Measurements from ENCODE around the gene FHL3.

Gene FHL3

GRCh38 chr1:38005195-38006007 lies at the start of gene FHL3:
Gene FHL3 (minus strand): TSS chr1:38005514. CDS start chr1:37999412, 6,102 bp downstream.
- DNase-seq (ENCODE audit: low read depth in 2 of 2): no peak

GRCh38 chr1:38053416-38054091 lies 48.2 kb upstream of the FHL3 start:
- DNase-seq (ENCODE audit: low read depth in 2 of 2): no peak

DNA sequence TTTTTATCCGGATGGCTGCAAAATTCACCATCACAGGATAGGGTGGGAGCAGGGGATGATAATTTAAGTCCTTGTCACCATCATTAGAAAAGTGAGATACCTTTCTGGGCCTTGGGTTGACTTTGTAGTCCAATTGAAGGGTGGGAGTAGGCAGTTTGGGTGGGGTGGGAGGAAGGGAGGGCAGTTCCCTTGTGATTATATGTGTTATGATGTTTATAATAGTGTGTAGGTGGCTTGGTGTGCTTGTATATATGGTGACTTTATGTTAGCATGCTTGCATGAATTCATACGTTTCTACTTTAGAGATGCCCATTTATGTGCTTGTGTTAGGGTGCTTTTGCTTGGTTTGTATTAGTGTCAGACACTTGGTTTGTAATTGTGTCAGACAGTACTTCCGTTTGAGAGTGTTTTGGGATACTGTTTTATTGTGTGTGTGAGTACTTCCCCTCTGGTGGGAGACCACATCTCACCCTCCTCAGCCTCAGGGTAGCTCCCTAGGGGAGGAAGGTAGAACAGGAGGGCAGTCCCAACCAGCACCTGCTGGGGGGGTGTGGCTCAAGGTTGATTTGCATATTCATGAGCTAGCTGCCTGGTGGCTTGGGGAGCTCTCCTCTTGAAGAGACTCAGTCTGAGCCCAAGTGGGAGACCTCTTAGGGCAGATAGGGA lies 47.6 kb upstream of the FHL3 start:
- DNase-seq (ENCODE audit: low read depth in 2 of 2): no peak

GRCh38 chr1:38051079-38051543 lies 45.8 kb upstream of the FHL3 start:
- DNase-seq (ENCODE audit: low read depth in 2 of 2): no peak

GRCh38 chr1:38050397-38051078 lies 45.2 kb upstream of the FHL3 start:
- no peak for DNase-seq (ENCODE audit: low read depth in 2 of 2)

GRCh38 chr1:38047603-38048141 lies 42.4 kb upstream of the FHL3 start:
- no peak for DNase-seq (ENCODE audit: low read depth in 2 of 2)

- peak; percentile 51 to 63 for DNase-seq (ENCODE audit: low read depth in 2 of 2)
Measured at GRCh38 chr1:38046884-38047602, 41.7 kb upstream of the FHL3 start.

GRCh38 chr1:38046333-38046883 lies 41.1 kb upstream of the FHL3 start, which contains the start of gene POU3F1:
Gene POU3F1 (minus strand): TSS chr1:38046793. CDS start chr1:38046743, 50 bp downstream.
- DNase-seq (ENCODE audit: low read depth in 2 of 2): no peak

DNA sequence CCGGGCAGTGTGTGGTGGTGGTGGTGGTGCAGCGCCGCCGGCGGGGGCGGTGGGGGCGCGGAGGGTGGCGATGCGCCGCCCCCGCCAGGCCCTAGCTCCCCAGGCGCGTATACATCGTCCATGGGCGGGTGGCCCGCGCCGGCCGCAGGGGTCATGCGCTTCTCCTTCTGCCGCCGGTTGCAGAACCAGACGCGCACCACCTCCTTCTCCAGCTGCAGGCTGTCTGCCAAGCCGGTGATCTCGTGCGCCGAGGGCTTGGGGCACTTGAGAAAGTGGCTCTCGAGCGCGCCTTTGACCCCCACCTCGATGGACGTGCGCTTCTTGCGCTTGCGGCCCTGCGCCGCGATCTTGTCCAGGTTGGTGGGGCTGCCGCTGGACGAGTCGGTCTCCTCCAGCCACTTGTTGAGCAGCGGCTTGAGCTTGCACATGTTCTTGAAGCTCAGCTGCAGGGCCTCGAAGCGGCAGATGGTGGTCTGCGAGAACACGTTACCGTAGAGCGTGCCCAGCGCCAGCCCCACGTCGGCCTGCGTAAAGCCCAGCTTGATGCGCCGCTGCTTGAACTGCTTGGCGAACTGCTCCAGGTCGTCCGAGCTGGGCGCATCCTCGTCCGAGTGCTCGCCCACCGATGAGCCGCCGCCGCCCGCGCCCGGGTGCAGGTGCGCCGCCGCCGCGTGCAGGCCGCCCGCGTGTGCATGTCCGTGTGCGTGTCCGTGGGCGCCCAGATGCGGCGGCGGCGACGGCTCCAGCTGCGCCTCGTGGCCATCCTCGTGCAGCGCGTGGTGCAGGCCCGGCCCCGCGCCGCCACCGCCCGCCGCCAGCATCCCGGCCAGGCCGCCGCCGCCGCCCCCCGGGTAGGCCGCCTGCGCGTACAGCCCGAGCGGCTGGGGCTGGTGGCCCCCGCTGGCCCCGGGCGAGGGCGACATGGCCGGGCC lies 40.4 kb upstream of the FHL3 start:
- no peak for DNase-seq (ENCODE audit: low read depth in 2 of 2)

DNA sequence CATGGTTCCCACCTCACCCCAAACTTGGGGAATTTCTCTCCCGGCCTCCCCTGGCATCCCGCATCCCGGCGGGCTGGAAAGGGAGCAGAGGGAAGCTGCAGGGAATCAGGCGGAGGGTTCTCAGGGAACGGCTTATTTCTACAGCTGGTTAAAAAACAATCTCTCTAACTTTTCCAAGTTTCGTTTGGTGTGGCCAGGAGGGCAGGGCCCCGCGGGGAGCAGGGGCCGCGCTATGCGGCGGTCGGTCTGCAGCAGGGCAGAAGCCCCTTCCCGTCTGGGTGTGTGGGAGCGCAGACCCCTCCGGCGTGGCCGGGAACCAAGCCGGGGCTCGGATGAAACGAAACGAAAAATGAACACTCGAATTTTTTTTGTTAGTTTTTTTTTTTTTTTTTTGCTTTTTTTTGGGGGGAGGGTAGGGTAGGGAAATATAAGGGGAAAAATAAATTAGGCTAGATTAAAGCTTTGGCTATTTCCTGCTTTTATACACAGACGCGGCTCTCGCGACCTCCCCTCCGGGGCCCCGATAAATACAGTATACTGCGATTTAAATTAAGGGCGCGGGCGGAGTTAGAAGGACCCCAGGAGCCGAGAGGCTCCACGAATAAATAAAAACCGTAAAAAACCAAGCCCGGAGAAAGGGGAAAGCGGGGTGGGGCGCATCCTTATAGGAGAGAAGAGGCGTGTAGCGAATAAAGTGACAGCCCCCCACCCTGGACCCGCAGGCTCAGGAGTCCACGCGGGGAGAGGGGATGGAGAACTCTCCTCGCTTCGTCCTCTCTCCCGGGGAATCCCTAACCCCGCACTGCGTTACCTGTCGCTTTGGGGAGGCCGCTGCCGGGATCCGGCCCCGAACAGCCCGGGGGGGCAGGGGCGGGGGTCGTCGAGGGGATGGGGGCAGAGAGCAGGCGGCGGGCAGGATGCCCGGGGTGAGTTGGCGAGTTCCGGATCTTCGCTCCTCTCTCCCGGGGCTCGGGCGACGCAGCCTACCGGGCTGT lies 39.2 kb upstream of the FHL3 start:
- no peak for DNase-seq (ENCODE audit: low read depth in 2 of 2)

DNA sequence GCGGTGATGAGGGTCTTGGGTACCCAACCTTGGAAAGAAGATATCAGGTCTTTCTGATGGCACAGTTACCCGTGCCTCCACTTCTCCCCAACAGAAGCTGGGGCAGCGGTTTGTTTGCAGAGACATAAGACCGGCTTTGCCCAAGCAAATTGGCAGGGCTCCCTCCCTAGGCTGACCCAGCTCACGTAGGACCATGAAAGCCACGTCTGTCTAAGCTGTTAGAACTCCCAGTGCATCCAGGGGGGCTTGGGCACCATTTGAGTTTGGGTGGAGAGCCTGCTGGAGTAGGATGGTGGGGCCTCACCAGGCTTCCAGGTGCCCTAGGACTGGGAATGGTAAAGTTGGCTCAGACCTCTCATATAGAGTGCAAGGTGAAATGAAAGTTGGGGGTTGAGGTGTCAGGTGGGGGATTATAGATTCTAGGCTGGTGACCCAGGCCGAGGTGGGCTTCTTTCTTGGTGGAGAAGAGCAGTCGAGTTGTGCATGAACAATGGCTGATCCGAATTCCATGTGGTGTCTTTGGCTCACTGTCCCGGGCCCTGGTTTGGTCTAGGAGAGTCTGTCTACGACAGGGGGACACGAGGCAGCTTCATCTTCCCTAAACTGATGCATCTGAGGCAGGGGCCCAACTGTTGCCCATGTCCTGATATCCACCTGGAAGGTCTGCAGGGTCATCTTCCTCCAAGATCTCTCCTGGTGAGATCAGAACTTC lies 37.9 kb upstream of the FHL3 start:
- DNase-seq (ENCODE audit: low read depth in 2 of 2): no peak

GRCh38 chr1:38041936-38042834 lies 36.9 kb upstream of the FHL3 start:
- no peak for DNase-seq (ENCODE audit: low read depth in 2 of 2)

GRCh38 chr1:38039331-38040088 lies 34.2 kb upstream of the FHL3 start:
- no peak for DNase-seq (ENCODE audit: low read depth in 2 of 2)

DNA sequence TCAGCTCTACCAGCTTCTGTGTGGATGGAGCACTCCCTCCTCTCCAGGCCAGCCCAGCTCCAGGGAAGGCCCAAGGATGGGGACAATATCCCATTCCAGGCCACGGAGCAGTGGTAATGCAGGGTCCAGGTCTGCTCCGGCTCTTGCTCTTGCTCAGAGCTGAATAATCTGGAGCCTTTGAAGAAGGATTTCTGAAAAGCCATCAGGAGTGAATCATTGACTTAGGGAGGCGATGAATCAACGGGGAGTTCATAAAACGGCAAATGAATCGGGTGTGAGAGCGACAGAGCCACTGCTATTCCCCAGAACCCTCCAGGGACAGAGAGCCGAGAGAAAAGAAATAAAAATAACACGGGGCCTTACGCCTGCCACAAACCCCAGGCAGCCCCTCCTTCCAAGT lies 33.5 kb upstream of the FHL3 start:
- peak; percentile 36 to 44 for DNase-seq (ENCODE audit: low read depth in 2 of 2)

DNA sequence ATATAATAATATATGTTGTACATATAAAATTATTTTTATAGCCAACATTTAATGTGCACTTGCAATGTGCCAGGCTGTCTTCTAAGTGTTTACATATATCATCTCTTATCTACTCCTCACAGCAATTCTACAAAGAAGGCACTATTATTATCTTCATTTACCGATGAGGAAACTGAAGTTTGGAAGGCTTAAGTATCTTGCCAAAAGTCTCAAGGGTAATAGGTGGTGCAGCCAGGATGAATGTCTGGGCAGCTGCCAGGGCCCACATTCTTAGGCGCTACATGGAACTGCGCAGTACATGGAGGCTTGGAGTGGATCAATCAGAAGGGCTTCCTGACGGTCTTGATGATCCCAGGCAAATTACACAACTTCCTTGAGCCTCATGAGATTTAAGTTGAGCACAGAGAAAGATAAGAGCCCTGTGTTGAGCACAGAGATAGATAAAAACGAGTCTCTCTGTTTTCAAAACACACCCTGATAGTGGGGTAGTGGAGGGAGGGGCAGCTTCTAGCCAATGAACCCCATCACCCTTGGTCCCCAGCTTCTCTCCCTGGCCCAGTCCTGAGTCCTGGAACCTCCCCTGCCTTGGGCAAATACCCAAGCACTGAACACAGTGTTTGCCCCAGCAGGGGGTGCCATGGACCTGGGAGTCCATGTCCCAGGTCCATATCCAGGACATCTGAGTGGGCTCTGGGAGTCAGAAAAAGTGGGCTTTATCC lies 32.1 kb upstream of the FHL3 start:
- DNase-seq (ENCODE audit: low read depth in 2 of 2): no peak
